ENCODE results near the gene PPIL4. TPM values are rescaled to one million over a fixed set of nuclear protein-coding genes. Genes with fewer than 3 reads are reported as not detected.

Gene PPIL4
- total RNA-seq, 2 experiments from 2014 or later: 20.8 to 21.9 TPM

DNA sequence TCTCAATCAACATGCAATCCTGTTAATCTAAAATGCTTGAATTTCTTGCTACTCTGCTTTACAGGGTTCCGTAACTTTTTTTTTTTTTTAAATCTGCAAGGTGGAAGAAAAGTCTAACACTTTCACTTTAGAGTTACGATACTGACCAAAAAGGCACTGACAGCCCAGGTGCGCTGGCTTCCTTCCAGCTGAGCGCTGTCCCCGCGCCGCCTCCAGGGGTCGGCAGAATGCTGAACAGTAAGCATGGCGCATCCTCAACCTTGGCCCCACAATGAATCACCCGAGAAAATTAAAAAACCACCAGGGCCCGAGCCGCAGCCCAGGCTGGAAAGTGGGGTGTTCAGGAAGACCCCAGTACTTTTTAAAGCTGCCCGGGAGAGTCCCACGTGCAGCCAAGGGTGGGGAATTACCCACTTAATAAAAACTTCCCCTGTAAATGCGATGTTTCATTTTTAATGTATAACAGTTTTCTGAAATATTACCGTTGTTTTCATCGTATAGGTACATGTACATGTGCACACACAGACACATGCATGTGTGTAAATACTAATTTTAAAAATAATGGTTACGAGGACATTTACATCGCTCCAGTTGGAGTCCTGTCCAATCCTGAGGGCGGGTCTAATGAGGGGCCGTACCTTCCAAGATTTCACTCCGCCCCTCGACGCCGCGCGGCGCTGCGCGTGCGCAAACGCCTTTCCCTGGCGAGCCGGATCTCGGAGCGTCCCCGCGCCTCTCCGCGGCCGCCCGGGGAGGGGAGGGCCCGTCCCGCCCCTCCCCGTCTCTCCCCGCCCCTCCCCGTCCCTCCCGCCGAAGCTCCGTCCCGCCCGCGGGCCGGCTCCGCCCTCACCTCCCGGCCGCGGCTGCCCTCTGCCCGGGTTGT is 19.9 kb upstream of the PPIL4 start, which contains the start of gene GINM1:
Gene GINM1, plus strand, starts transcription at position 849 of the 883 bp plus-strand sequence. CDS start 40 bp downstream, outside the sequence.
- CTCF ChIA-PET: interaction anchor here (1.0 to 3.7 kb wide), 5 partner anchors 14 to 80 kb away, joined by 3 to 27 read pairs (median 10); partner anchors contain the start of genes PPIL4 and ZC3H12D
- peaks cover 30% of the 10 kb centered on the region for H3K4me1 Mint-ChIP-seq (ENCODE audit: low read depth)
- peak within 1 kb of the TSS; percentile 89 for H3K27ac Mint-ChIP-seq
- peak; percentile 90 for ATAC-seq
- intact Hi-C loops (cut with micrococcal nuclease): no loop called here
- H3K4me3 Mint-ChIP-seq: peak within 1 kb of the TSS; percentile 93
- H3K27me3 Mint-ChIP-seq: no peaks in the 10 kb centered on the region
- peak; percentile 97 for DNase-seq
- no peaks in the 10 kb centered on the region for H3K36me3 Mint-ChIP-seq (ENCODE audit: low read depth)
- no peaks in the 10 kb centered on the region for H3K9me3 Mint-ChIP-seq
- TF ChIP-seq CTCF (IDR thresholded peaks at IDR 0.05): peak; percentile 71
- POLR2A ChIA-PET: interaction anchor here (0.5 to 1.2 kb wide), 4 partner anchors 13 to 441 kb away, joined by 3 to 12 read pairs (median 4); partner anchors contain the start of gene PPIL4

DNA sequence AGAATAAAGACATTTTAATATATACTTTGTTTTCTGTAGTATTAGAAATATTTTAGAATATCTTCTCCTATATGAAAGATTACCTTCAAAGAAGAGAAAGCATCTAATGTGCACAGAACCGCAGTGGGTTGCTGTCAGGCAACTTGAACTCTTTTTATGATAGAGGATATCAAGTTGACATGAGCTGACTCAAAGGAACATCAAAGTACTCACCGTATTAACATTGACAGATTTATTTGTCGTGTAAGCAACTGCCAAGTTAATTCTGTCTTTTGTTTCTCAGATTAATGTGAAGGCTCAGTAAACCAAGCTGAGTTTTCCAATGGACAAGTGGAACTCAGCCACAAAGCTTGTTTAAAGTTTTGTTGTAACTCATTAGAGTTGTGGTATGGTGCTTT is 18.1 kb upstream of the PPIL4 start:
- no peaks in the 10 kb centered on the region for H3K9me3 Mint-ChIP-seq
- H3K27ac Mint-ChIP-seq: no peak overlapping the region
- H3K36me3 Mint-ChIP-seq (ENCODE audit: low read depth): no peaks in the 10 kb centered on the region
- H3K4me3 Mint-ChIP-seq: no peak overlapping the region
- peaks cover 26% of the 10 kb centered on the region for H3K4me1 Mint-ChIP-seq (ENCODE audit: low read depth)
- POLR2A ChIA-PET: interaction anchor here (1.0 kb wide), 1 partner anchor 17 kb away, joined by 5 read pairs; no protein-coding TSS in a partner anchor
- CTCF ChIA-PET: interaction anchor here (2.4 to 3.7 kb wide), 3 partner anchors 12 to 18 kb away, joined by 10 to 27 read pairs (median 14); partner anchors contain the start of gene PPIL4
- no peak for DNase-seq
- H3K27me3 Mint-ChIP-seq: no peaks in the 10 kb centered on the region
- TF ChIP-seq CTCF (IDR thresholded peaks at IDR 0.05): no peak
- intact Hi-C loops (cut with micrococcal nuclease): no loop called here
- ATAC-seq: no peak

DNA sequence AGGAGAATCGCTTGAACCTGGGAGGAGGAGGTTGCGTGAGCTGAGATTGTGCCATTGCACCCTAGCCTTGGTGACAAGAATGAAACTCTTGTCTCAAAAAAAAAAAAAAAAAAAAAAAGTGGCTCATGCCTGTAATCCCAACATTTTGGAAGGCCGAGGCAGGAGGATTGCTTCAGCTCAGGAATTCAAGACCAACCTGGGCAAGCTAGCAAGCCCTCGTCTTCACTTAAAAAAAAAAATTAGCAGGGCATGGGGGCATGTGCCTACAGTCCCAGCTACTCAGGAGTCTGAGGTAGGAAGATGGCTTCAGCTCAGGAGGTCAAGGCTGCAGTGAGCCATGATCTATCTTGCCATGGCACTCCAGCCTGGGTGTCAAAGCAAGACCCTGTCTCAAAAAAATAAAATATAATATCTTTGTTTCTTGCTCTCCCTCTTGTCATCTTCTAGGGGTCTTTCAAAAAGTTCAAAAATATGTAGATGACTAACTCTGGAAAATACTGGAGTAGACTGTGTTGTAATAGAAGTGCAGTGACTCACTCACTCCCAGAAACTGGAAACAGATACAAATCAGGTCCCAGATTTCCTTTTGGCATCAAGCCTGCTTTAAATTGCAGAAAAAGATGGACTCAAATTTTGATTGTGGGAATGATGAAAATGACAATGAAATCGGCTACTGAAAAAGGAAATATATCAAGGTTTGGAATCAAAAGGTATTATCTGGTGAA is 17.5 kb upstream of the PPIL4 start:
- Mint-ChIP-seq H3K27me3 (no peaks in the 10 kb centered on the region), H3K9me3 (no peaks in the 10 kb centered on the region), H3K36me3 (ENCODE audit: low read depth) (no peaks in the 10 kb centered on the region), H3K27ac (no peak overlapping the region), H3K4me3 (no peak overlapping the region), H3K4me1 (ENCODE audit: low read depth) (peaks cover 26% of the 10 kb centered on the region)
- intact Hi-C loops (cut with micrococcal nuclease): no loop called here
- ATAC-seq: no peak
- no peak for DNase-seq
- TF ChIP-seq CTCF (IDR thresholded peaks at IDR 0.05): no peak
- ChIA-PET POLR2A (no interaction called here), CTCF (interaction anchor here (1.2 to 3.7 kb wide), 4 partner anchors 12 to 141 kb away, joined by 3 to 27 read pairs (median 18); partner anchors contain the start of gene PPIL4)

- ChIA-PET CTCF (interaction anchor here (0.9 to 3.4 kb wide), 6 partner anchors 9 to 98 kb away, joined by 3 to 21 read pairs (median 4); partner anchors contain the start of gene PPIL4), POLR2A (interaction anchor here (0.7 kb wide), 1 partner anchor 153 kb away, joined by 3 read pairs; no protein-coding TSS in a partner anchor)
- H3K4me3 Mint-ChIP-seq: no peak overlapping the region
- peak; percentile 61 for TF ChIP-seq CTCF (IDR thresholded peaks at IDR 0.05)
- peak; percentile 46 for DNase-seq
- peaks cover 3% of the 10 kb centered on the region for H3K27me3 Mint-ChIP-seq
- ATAC-seq: no peak
- H3K4me1 Mint-ChIP-seq (ENCODE audit: low read depth): peaks cover 13% of the 10 kb centered on the region
- H3K36me3 Mint-ChIP-seq (ENCODE audit: low read depth): no peaks in the 10 kb centered on the region
- no peak overlapping the region for H3K27ac Mint-ChIP-seq
- H3K9me3 Mint-ChIP-seq: no peaks in the 10 kb centered on the region
- intact Hi-C loops (cut with micrococcal nuclease): no loop called here
Measured at GRCh38 chr6:149560736-149561135, 14.9 kb upstream of the PPIL4 start.
